ENCODE data around the gene BRS3. TPM values are rescaled to one million over a fixed set of nuclear protein-coding genes. Genes with fewer than 3 reads are reported as not detected.

Gene BRS3
- total and polyA plus RNA-seq, 2 donors (not counting 1 experiment from before 2014, with no cell fraction given), result not detected

- Histone ChIP-seq H3K27me3 (replicated peaks in 1 of 4; ENCODE audit: control extremely low read depth in 1 of 4, control insufficient read depth in 3 of 4, insufficient read depth in 4 of 4, low read length in 3 of 4) (no peaks in the 10 kb centered on the region), H3K4me1 (ENCODE audit: control insufficient read depth in 2 of 2, insufficient read depth in 2 of 2, low read length in 2 of 2) (no peaks in the 10 kb centered on the region), H3K9me3 (ENCODE audit: control extremely low read depth in 1 of 3, control insufficient read depth in 2 of 3, insufficient read depth in 1 of 3, low read length in 2 of 3) (no peaks in the 10 kb centered on the region), H2AFZ (ENCODE audit: insufficient read depth, low read depth, low read length, poor library complexity, severe bottlenecking) (no peak overlapping the region), H3K36me3 (replicated peaks in 1 of 2; ENCODE audit: control extremely low read depth in 1 of 2, control insufficient read depth in 1 of 2, extremely low read depth in 1 of 2, insufficient read depth in 2 of 2, low read length in 1 of 2) (no peaks in the 10 kb centered on the region), H3K4me2 (replicated peaks; ENCODE audit: low read depth, low read length, poor library complexity, severe bottlenecking) (no peak overlapping the region), H3K79me2 (ENCODE audit: control insufficient read depth, insufficient read depth, low read length) (no peaks in the 10 kb centered on the region), H3K4me3 (ENCODE audit: control extremely low read depth in 1 of 5, extremely low read depth in 1 of 5, insufficient read depth in 1 of 5, low read depth in 2 of 5, low read length in 4 of 5) (no peak overlapping the region), H4K20me1 (ENCODE audit: control insufficient read depth, insufficient read depth, low read length, poor library complexity, severe bottlenecking) (no peaks in the 10 kb centered on the region), H3K9ac (ENCODE audit: low read length) (no peak overlapping the region), H3K27ac (ENCODE audit: low read length in 2 of 2) (no peak overlapping the region)
- H3K4me3 Mint-ChIP-seq, result no peak overlapping the region
- intact Hi-C loops (cut with micrococcal nuclease), result no loop called here
- POLR2A ChIA-PET, result no interaction called here
- ATAC-seq (ENCODE audit: low read depth) (no peak), DNase-seq (no peak)
- no peak for TF ChIP-seq CTCF (IDR thresholded peaks at IDR 0.05)
- TF ChIP-seq EZH2 (IDR thresholded peaks at IDR 0.05; ENCODE audit: borderline replicate concordance, insufficient read depth, low read depth, low read length, poor library complexity, severe bottlenecking), result no peak
- H3K9me3 Mint-ChIP-seq (ENCODE audit: insufficient read depth), result no peaks in the 10 kb centered on the region
- no CpG with 5 or more reads among the region's 5 CpGs for WGBS (ENCODE audit: insufficient coverage)
- no peaks in the 10 kb centered on the region for H3K4me1 Mint-ChIP-seq
- no peak overlapping the region for H3K27ac Mint-ChIP-seq
- no peaks in the 10 kb centered on the region for H3K27me3 Mint-ChIP-seq
- CTCF ChIA-PET, result no interaction called here
Measured at GRCh38 chrX:136457303-136457917, 30.3 kb upstream of the BRS3 start.

- TF ChIP-seq CTCF (IDR thresholded peaks at IDR 0.05) (no peak), EZH2 (IDR thresholded peaks at IDR 0.05; ENCODE audit: borderline replicate concordance, insufficient read depth, low read depth, low read length, poor library complexity, severe bottlenecking) (no peak)
- no peak overlapping the region for H2AFZ ChIP-seq (ENCODE audit: insufficient read depth, low read depth, low read length, poor library complexity, severe bottlenecking)
- Mint-ChIP-seq H3K9me3 (ENCODE audit: insufficient read depth) (no peaks in the 10 kb centered on the region), H3K4me3 (no peak overlapping the region), H3K4me1 (no peaks in the 10 kb centered on the region), H3K27me3 (no peaks in the 10 kb centered on the region), H3K27ac (no peak overlapping the region)
- H3K4me3 ChIP-seq (ENCODE audit: control extremely low read depth in 1 of 5, extremely low read depth in 1 of 5, insufficient read depth in 1 of 5, low read depth in 2 of 5, low read length in 4 of 5), result no peak overlapping the region
- H3K4me2 ChIP-seq (replicated peaks; ENCODE audit: low read depth, low read length, poor library complexity, severe bottlenecking), result no peak overlapping the region
- intact Hi-C loops (cut with micrococcal nuclease), result no loop called here
- ATAC-seq (ENCODE audit: low read depth), result no peak
- H3K27me3 ChIP-seq (replicated peaks in 1 of 4; ENCODE audit: control extremely low read depth in 1 of 4, control insufficient read depth in 3 of 4, insufficient read depth in 4 of 4, low read length in 3 of 4), result no peaks in the 10 kb centered on the region
- DNase-seq, result no peak
- H3K9me3 ChIP-seq (ENCODE audit: control extremely low read depth in 1 of 3, control insufficient read depth in 2 of 3, insufficient read depth in 1 of 3, low read length in 2 of 3), result no peaks in the 10 kb centered on the region
- no CpG with 5 or more reads among the region's 3 CpGs for WGBS (ENCODE audit: insufficient coverage)
- no peaks in the 10 kb centered on the region for H3K36me3 ChIP-seq (replicated peaks in 1 of 2; ENCODE audit: control extremely low read depth in 1 of 2, control insufficient read depth in 1 of 2, extremely low read depth in 1 of 2, insufficient read depth in 2 of 2, low read length in 1 of 2)
- no peak overlapping the region for H3K27ac ChIP-seq (ENCODE audit: low read length in 2 of 2)
- POLR2A ChIA-PET, result no interaction called here
- no peaks in the 10 kb centered on the region for H3K4me1 ChIP-seq (ENCODE audit: control insufficient read depth in 2 of 2, insufficient read depth in 2 of 2, low read length in 2 of 2)
- H4K20me1 ChIP-seq (ENCODE audit: control insufficient read depth, insufficient read depth, low read length, poor library complexity, severe bottlenecking), result no peaks in the 10 kb centered on the region
- H3K79me2 ChIP-seq (ENCODE audit: control insufficient read depth, insufficient read depth, low read length), result no peaks in the 10 kb centered on the region
- CTCF ChIA-PET, result no interaction called here
- H3K9ac ChIP-seq (ENCODE audit: low read length), result no peak overlapping the region
Measured at GRCh38 chrX:136464589-136464988, 23.2 kb upstream of the BRS3 start.

Data from B cell (primary cell).